HK-2 (cell line): ENCODE data around the gene ZNF467.

ENCODE experiments used
- DNase-seq: peaks from one replicate; pipeline ENCODE4 v3.0.0-alpha.2; 2018; ENCODE audit not compliant: unreplicated experiment

The ZNF467 gene

DNA sequence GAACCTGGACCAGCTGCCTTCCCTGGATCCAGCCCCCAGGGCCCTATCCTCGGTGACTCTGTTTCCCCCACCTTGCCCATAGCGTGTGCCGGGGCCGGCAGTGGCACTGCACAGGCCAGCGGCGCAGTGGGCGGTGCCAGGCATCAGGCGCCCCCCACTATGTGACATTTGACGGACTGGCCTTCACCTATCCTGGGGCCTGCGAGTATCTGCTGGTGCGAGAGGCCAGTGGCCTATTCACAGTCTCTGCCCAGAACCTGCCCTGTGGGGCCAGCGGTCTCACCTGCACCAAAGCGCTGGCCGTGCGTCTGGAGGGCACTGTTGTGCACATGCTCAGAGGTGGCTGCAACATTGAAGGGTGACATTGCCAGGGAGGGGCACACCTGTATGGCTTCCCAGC is 12.0 kb upstream of the ZNF467 start:
- no peak for DNase-seq

DNA sequence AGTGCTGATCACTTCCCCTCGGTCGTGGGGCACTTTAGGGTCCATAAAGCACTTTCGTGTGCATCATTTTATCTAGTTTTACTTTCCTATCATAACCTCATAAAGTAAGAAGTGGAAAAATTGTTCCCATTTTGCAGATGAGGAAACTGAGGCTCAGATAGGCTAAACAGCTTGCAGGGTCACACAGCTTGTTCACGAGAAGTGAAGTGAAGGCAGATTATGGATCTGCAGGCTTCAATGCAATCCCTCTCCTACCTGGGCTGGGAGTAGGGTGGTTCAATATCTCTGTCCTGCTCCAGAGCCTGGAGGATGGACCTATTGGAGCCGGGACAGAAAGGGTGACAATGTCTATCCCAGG is 10.8 kb upstream of the ZNF467 start:
- no peak for DNase-seq

DNA sequence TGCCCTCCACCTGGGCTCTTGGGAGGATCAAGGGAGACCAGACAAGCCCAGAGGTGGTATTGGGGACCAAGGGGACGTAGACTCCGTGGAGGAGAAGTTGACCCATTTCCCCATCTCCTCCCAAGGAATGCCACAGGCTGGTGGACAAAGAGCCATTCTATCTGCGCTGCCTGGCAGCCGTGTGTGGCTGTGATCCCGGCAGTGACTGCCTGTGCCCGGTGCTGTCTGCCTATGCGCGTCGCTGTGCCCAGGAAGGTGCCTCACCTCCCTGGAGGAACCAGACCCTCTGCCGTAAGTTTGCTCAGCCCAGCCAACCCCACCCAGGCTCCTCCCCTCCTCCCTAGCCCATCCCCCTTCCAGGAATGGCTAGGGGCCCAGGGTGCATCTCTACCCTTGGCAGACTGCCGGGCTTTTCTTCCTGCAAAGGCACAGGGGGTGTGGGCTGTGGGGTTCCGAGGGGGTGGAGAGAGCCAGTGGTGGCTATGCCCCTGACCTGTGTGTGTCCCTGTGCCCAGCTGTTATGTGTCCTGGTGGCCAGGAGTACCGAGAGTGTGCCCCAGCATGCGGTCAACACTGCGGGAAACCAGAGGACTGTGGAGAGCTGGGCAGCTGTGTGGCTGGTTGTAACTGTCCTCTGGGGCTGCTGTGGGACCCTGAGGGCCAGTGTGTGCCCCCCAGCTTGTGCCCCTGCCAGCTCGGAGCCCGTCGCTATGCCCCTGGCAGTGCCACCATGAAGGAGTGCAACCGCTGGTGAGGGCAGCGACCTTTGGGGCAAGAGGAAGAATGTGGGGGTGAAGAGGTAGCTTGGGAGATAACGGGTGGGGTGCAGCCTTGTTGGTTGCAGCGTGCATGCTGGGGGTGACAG is 10.2 kb upstream of the ZNF467 start:
- no peak for DNase-seq

DNA sequence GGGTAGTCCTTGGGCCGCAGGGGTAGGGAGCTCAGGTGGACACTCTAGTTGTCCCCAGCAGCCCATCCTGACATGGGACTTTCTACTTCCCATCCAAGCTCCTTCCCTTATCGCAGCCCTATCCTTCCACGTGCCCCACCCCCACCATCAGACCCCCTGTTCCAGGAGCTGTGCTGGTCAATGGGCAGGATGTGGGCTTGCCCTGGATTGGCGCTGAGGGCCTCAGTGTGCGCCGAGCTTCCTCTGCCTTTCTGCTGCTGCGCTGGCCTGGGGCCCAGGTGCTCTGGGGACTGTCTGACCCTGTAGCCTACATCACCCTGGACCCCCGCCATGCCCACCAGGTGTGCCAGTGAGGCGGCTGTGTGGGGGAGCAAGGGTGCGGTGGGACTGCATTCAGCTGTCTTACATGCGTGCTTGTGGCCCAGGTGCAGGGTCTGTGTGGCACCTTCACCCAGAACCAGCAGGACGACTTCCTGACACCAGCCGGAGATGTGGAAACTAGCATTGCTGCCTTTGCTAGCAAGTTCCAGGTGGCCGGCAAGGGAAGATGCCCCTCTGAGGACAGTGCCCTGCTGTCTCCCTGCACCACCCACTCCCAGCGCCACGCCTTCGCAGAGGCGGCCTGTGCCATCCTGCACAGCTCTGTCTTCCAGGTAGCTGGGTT is 9.4 kb upstream of the ZNF467 start:
- DNase-seq: no peak

DNA sequence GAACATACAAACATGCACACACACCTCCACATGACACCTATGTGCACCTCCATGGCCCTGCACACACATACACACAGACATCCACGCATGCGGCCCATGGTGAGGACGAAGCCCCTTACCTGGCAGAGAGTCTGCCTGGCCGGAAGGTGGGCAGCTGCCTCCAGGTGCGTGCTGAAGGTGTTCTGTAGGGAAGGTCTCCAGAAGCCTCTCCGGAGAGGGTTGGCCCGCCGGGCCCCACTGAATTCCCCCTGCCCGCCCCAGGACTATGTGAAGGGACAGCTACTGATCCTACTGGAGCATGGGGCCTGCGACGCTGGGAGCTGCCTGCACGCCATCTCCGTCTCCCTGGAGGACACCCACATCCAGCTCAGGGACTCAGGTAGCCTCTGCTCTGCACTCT is 8.5 kb upstream of the ZNF467 start:
- no peak for DNase-seq

DNA sequence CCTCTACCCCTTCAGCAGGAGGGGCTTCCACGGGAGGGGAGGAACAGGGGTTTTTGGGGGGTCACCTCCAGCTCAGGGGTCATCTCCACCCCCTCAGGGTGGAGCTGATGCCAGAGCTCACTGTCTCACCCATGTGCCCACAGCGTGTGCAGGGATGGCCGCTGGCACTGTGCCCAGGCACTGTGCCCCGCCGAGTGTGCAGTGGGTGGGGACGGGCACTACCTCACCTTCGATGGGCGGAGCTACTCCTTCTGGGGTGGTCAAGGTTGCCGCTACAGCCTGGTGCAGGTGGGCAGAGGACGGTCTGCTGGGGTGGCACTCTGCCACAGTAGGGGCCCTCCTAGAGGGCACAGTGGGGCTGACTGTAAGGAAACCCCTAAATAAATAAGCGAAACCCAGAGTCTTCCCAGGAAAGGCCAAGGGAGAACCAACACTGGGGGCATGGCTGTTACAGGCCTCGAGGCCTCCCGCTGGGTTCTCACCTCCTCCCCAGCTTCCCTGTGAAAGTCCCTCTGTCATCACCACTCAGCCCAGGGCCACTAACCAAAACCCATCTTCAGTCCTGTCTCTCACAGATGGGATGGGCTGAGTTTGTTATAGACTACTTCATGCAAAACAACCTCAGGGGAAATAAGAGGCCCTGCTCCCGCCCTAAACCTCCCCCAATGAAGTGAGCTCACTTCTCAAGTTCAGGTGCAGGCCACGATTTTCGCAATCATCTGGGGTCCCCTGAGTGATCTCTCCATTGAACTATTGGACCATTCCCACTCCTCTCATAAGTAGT is 7.4 kb upstream of the ZNF467 start:
- no peak for DNase-seq

DNA sequence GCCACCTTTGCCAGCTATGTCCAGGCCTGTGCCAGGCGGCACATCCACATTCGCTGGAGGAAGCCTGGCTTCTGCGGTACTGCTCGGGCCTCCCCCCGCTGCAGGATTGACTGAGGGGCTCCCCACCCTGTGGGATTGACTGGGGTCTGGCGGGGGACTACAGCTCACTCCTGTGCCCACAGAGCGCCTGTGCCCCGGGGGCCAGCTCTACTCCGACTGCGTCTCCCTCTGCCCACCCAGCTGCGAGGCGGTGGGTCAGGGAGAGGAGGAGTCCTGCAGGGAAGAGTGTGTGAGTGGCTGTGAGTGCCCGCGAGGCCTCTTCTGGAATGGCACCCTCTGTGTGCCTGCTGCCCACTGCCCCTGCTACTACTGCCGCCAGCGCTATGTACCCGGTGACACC is 6.7 kb upstream of the ZNF467 start:
- no peak for DNase-seq

DNA sequence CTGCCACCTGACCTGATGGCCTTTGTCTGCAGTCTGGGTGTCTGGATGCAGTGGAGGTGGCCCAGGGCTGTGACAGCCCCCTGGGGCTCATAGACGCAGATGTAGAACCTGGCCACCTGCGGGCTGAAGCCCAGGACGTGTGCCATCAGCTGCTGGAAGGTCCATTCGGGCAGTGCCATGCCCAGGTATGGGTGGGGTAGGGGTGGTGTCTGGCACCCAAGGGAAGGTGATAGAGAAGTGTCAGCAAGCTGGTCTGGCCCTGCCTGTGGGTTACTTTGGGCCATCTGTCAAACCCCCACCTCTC is 6.1 kb upstream of the ZNF467 start:
- no peak for DNase-seq

DNA sequence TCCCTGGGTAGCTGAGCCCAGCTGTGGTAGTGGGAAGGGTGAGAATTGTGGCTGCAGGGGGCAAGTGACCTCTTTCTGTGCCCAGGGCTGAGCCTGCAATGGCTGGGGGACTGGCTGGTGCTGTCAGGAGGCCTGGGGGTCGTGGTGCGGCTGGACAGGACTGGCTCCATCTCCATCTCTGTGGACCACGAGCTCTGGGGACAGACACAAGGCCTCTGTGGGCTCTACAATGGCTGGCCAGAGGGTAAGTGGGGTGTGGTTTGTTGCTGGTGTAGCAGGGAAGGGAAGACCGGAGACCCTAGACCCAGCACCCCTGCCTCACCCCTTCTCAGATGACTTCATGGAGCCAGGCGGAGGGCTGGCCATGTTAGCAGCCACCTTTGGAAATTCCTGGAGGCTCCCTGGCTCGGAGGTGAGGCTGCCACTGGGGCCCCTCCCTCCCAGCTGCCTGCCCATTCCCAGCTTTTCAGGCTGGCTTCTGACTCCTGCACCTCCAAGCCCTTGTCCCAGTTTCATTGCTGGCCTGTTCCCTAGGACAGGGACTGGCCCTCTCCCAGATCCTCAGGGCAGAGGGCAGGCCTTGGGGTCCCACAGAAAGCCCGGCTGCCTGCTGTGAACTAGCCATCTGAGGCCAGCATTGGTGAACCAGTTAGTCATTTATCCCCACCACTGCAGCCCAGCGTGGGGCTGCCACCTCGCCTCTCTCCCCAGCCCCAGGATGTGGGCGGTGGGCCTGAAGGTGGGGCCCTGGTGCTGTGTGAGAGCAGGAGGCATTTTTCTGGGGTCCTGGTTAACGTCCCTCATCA is 5.5 kb upstream of the ZNF467 start:
- DNase-seq: no peak

DNA sequence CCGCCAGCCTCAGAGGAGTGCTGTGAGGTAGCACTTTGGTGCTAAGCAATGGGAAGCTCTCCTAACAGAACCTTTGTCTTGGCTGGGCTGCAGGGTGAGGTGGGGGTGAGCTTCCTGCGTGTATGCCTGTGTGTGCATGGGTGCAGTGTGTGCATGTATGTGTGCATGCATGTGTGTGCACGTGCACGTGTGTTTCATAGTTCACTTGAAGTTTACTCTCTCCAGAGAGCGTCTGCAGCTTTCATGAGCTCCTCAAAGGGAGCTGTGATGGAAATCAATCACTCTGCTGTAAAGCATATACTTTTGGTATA is 4.9 kb upstream of the ZNF467 start:
- DNase-seq: no peak

DNA sequence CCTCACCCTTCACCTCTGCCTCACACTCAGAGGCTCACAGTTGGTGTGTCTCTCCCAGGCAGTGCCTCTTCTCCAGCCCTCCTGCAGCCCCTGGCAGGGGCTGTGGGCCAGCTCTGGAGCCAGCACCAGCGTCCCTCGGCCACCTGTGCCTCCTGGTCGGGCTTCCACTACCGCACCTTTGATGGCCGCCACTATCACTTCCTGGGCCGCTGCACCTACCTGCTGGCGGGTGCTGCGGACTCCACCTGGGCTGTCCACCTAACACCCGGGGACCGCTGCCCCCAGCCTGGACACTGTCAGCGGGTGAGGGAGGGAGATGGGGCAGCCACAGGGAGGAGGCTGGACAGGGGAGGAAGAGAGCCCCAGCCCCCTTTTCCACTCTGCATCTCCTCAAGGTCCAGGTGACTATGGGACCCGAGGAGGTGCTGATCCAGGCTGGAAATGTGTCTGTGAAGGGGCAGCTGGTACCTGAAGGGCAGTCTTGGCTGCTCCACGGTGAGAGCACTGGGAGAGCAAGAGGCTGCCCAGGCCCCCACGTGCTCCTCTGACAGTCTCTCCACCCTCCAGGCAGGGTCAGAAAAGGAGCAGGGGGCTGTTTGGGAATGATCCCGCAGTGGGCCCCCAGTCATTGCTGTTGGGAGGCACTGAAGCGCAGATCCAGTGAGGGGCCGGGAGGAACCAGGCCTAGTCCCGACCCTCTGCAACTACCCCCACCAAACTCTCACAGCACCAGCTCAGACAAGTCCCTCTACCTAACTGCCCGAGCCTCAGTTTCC is 4.4 kb upstream of the ZNF467 start:
- DNase-seq: no peak

DNA sequence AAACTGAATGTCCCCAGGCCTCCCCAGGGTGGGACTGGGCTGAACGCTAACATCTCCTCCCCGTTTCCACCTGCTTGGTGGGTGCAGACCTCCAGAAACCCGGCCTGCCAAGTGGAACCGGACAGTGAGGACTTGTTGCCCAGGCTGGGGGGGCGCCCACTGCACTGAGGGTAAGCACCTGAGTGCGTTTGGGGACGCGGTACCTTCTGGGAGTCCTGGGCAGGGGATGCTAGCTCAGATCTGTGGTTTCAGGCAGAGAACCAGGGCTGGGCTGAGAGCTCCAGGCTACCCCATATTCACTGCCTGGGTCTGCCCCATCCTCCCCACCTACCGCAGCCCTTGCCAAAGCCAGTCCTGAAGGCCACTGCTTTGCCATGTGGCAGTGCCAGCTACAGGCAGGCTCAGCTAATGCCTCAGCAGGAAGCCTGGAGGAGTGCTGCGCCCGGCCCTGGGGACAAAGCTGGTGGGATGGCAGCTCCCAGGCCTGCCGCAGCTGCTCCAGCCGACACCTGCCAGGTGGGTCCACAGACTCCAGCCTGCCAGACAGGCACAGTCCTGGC is 3.5 kb upstream of the ZNF467 start:
- no peak for DNase-seq

DNA sequence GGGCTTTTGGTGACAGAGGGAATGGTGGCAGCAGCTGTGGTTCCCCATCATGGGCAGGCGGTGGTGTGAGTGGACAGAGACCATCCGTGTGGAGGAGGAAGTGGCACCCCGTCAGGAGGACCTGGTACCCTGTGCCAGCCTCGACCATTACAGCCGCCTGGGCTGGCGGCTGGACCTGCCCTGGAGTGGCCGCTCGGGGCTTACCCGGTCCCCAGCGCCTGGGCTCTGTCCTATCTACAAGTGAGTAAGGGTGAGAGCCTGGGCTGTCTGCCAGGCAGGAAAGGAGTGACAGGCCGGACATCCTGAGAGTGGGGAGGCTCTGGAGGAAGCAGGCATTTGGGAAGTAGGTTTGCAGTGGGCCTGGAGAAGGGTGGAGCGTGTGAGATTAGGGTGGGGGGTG is 2.9 kb upstream of the ZNF467 start:
- DNase-seq: peak; percentile 59

DNA sequence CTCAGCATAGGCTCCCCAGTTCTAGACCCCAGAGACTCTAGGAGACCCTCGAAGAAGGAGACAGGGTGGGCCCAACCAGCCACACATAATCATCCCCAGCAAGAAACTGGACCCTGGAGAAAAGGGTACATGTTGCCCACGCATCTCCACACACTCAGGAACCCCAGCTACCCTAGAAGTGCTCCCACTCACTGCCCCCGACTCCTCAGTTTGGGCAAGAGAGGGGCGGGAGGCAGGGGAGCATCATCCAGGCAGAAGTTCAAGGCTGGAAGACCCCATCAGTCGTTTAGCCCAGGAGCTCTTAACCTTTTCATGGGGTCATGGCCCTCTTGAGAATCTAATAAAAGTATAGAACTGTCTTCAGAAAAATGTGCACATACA is 1.8 kb upstream of the ZNF467 start:
- no peak for DNase-seq

DNA sequence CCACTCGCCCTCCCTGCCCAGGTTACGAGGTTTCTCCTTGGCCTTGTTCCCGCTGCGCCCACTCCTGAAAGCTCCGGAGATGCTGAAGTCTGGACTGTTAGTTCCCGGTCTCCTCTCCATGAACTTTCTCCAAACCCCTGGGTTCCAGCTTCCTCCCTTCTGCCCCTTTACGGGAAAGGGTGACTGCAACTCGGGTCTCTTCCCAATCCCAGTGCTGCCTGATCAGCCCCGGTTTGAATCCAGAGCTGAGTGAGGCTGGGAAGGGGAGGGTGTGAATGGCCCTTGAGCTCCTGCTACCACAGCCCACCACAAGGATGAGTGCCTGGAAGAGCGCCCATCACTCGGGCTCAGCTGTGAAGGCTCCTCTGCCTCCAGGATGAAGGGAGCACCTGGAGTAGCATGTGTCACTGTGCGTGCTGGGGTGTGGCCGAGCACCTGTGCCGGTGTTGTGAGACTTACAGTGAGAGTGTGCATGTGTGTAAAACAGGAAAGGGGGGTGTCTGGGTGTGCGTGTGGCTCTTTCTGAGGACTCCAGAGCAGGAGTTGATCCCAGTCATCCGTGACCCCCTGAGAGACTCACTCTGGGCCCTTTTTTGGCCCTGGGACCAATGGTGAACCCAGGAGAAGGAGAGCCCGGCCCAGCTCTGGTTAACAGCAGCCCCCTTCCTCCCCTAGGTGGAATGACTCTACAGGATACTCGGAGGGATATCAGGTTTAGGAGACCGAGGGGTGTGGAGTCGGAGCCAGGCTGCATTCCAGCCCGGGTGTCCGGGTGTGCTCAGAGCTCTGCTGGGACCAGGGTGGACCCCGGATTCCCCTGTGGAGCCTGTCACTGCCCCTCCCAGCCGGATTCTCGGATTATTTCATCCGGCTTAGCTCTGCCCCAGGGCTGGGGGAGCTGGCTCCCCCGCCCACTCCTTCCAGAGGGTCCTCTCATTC is 1.1 kb upstream of the ZNF467 start:
- no peak for DNase-seq

DNA sequence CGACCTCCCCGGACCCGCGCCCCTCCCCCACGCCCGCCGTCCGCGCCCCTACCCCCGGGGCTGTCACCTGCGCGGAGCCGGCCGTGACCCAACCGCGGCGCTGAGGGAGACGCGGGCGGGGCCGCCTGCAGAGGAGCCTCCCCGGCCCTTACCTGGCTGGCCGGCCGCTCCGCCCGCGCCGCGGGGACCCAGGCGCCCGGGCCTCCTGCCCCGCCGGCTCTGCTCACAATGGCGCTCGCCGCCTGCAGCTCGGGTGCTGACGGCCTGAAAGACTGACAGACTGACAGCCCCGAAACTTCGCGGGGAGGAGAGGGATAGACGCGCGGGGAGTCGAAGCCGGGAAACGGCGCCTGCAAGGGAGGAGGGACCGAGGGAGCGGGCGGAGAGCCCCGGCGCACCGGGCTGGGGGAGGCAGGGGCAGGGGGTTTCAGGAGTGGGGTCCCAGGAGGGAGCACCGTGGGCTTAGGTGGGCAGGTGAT is 393 bp downstream of the ZNF467 start:
- peak; percentile 35 for DNase-seq

DNA sequence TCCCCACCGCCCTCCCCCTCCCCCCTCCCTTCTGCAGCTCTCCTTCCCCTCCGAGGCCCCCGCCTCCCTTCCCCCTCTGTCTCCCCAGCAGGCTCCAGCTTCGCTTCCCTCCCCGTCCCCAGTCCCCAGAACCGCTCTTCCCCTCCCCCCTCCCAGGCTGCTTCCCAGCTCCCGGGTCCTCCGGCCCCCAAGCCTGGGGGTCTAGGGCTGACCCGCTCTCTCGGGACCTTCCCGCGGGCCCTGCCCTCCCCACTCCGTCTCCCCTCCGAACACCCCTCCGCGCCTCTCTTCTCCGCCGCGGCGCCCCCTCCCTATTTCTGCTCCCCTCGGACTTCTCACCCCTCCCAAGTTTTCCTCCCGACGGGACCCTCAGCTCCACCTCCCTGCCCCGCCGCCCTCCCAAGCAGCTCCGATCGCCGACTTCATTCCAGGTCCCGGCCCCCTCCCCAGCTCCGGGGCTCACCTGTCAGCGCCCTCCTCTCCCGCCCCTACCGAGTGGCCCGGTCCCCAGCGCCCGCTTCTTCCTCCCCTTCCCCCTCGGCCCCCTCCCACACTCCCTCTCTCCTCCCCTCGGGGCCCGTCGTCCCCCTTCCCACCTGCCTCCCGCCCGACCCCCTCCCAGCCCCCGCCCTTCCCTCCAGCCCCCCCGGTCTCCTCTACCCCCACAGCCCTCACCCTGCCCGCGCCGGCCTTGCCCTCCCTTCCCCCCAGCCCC is 990 bp downstream of the ZNF467 start:
- DNase-seq: no peak

DNA sequence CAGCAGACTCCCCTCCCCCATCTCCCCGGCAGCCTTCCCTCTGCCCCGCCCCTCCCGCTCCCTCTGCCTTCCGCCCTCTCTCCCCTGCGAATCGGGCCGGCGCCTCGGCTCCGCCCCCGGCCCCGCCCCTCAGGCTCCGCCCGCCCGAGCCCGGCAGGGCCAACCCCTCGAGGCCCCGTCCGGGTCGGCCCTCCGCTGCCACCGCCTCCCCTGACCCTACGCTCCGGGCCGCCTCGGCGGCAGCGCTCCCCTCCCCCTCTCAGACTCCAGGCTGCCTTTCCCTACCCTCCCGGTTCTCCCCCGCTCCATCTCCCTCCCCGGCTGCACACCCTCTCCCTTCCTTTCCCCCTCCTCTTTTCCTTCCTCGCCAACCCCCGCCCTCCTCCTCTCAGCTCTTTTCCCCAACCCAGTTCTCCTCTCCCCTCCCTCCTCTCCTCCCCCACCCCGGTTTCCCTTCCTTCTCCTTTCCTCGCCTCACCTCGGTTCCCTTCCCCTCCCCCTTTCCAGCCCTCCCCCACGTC is 1.6 kb downstream of the ZNF467 start:
- DNase-seq: peak; percentile 88
